ENCODE results near the gene SLC9A1.

SLC9A1 gene

DNA sequence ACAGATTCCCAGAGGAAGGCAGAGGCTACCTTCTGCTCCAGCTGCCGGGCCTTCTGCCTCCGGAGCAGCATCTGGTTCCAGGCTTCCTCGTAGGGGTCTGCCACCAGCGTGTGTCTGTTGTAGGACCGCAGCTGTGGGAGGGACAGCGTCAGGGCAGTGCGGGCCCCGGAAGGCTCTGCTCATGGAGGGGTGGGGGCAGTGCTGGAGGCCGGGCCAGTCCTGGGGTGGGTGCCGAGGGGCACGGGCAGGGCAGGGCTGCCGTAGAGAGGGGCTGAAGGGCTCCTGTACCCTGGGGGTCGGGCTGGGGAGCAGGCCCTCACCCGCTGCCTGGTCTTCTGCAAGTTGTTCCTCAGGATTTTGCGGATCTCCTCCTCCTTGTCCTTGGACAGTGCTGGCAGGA is 53.2 kb downstream of the SLC9A1 start:
- no peak for DNase-seq

DNA sequence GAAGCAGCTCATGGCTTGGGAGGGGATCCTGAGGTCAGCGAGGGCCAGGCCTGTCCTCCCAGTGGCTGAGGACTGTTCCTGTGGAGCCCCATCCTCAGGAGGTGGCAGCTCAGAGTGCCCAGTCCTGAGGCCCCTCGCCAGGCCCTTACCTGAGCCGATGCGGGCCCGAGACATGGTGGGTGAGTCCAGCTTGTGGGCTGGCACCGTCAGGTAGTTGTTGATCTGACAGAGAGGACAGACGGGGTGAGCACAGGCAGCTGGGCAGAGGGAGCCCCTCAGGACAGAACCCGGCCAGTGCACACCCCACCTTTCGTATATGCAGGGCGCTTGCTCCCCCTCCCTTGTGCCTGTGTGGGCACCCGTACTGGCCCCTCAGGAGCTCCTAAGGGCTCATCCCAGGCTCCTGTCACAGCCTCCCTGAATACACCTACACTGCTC is 53.9 kb downstream of the SLC9A1 start:
- DNase-seq = no peak

- DNase-seq = no peak
These were observed 54.4 kb downstream of the SLC9A1 start for GRCh38 chr1:27100335-27101053.

DNA sequence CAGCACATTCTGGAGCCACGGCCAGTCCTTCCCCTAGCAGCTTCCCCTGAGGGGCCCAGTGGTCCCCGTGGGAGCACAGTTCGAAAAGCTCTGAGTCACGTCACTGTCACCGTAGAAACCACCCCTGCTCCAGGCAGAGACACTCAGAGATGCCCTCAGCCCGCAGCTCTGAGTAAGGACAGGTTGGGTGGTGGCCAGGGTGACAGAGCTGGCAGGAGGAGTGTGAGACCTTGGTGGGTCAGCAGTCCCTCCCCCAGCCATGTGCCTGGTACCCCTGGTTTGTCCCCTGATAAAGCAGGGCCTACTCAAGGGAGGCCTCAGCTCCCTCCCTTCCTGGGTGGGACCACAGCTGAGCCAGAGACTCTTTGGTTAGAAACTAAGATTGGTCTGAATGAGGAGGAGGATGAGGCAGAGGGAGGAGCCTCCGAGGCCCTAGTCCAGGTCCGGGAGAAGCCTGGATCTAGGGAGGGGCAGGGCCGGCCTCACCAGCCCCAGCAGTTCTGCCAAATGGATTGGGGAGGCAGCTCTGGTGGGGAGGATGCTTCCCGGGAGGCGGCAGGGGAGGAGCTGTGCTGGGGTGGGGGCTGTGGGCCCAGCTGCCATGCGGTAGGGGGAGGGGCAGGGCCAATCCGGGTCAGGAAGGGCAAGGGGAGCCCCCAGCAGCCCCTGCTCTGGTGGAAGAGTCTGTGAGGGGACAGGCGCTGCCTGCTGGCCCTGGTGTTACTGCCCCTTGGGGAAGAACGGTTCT is 55.2 kb downstream of the SLC9A1 start:
- DNase-seq = no peak

- DNase-seq = no peak
These were observed 55.8 kb downstream of the SLC9A1 start for GRCh38 chr1:27099135-27099586.

GRCh38 chr1:27098431-27099134 is 56.3 kb downstream of the SLC9A1 start:
- DNase-seq = no peak

DNA sequence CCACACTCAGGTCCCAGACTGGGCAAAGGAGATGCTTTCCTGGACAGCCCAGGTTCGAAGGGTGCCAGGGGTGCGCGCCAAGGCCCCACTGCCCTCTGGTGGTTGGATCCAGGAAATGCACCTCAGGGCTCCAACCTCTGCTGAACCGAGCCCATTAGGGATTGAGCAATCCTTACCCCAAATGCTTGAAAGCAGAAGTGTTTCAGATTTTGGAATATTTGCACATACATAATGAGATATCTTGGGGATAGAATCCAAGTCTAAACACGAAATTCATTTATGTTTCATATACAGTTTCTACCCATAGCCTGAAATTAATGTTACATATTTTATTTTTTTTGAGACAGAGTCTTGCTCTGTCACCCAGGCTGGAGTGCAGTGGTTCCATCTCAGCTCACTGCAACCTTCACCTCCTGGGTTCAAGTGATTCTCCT is 57.4 kb downstream of the SLC9A1 start:
- DNase-seq = peak; percentile 59 to 65

DNA sequence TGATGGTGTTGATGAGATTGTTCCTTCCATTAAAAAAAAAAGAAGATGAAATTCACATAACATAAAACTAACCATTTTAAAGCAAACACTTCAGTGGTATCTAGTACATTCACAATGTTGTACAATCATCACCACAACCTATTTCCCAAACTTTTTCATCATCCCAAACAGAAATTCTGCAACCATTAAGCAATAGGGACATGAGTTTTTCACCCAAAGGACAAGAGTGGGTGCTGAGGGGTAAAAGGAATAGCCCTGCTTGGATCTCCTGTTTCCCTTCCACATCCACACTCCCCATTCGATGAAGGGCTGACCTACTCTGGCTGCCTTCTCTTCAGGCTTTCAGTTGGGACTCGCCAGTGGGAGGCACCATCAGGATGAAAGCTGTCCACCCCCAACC is 59.3 kb downstream of the SLC9A1 start:
- DNase-seq = no peak

GRCh38 chr1:27092888-27093287 is 62.0 kb downstream of the SLC9A1 start:
- no peak for DNase-seq

DNA sequence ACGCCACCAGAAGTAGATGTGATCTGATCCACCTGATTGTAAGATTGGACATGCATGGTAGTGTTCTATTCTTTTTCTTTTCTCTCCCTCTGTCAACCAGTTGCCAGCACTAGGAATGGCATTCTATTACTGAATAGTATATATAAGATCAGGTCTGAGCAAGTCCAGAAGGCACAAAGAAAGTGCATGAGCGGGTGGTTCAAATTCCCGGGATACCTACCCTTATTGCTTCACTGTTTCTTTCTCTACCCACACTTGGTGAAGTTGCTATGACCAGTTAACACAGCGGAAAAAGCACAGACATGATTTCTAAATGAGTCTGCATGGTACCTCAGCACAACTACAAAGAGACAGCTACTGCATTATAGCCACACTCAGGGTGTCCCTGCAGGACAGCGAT is 64.0 kb downstream of the SLC9A1 start:
- no peak for DNase-seq

DNA sequence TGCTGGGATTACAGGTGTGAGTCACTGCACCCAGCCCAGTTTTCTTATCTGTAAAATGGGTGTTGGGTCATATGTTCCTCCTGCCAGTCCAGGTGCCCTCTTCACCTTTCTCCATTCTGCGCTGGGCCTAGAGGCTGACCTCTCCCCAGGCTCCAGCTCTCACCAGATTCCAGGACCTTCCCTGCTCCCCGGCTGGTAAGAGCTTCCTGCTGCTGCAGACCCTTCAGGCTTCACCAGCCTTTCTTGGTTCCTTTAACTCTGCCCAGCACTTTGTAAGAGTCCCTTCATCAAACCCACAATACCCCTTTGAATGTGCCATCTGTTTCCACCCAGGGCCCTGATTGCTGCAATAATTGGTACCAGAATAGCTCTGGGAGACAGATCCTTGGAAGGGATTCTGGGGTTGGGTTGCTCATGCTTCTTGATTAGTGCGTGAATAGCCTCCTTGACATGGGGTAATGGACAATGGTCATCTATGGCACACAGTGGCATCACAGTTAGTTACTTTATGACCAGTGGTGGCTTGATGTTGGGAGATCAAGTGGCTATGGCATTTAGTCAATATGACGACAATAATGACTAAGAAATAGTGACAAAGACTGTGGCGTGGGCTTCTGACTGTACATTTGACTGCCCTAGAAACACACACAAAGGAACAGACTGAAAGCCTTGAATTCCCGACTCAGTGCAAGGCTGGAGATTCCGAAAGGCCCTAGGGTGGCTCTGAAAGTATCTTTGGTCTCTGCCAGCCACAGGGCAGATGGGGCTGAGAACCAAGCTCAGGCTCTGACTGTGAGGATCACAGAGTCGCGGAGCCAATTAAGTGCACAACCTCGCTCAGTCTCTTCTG is 67.3 kb downstream of the SLC9A1 start:
- no peak for DNase-seq

DNA sequence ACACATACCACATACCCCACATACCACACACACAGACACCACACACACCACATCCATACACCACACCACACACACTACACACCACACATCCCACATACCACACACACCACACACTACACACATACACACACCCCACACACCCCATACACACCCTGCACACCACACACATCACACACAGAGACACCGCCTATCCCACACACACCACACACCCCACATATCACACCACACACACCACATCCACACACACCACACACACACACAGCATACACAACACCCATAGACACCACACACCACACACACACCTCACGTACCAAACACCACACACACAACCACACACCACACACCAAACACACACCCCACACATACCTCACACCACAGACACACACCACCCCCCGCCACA is 68.3 kb downstream of the SLC9A1 start:
- DNase-seq = no peak

GRCh38 chr1:27086026-27086425 is 68.9 kb downstream of the SLC9A1 start:
- DNase-seq = no peak

DNA sequence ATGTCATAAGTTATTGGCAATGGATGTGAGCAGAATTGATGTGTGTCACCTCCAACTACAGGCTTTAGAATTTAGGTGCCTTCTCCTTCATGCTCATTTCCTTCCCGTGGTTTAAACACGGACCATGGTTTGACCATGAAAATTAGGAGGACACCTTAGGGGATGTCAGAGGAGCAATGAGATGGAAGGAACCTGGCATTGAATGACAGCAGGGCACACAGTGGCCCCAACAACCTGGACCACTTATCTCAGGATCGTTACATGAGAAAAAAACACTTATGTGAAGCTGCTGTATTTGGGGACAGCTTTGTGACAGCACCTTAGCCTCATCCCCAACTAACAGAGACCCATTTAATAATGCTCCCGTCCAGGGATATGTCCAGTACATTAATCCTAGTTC is 70.8 kb downstream of the SLC9A1 start:
- no peak for DNase-seq

DNA sequence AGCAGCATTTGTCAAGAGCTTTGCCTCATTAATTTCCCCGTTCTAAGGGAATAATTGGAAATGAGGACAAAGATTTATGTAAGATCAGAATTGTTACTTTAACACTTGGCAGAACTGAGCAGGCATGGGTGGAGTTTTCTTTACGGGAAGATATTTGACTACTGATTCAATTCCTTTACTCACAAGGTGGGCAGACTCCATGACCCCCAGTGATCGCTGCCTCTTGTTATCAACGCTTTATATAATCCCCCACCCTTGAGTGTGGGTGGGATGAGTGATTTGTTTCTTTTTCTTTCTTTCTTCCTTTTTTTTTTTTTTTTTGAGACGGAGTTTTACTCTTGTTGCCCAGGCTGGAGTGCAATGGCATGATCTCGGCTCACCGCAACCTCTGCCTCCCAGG is 77.0 kb downstream of the SLC9A1 start:
- DNase-seq = no peak

DNA sequence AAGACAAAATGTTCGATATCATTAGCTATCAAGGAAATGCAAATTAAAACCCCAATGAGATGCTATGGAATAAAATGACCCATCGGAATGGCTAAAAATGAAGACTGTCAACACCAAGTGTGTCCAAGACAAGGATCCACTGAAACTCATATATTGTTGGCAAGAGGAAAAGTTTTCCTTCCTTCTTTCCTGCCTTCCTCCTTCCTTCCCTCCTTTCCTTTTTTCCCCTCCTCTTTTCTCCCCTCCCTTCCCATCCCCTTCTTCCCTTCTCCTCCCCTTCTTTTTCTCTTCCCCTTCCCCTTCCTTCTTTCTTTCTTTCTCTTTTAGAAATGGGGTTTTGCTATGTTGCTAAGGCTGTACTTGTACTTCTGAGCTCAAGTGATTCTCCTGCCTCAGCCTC is 78.1 kb downstream of the SLC9A1 start:
- no peak for DNase-seq

DNA sequence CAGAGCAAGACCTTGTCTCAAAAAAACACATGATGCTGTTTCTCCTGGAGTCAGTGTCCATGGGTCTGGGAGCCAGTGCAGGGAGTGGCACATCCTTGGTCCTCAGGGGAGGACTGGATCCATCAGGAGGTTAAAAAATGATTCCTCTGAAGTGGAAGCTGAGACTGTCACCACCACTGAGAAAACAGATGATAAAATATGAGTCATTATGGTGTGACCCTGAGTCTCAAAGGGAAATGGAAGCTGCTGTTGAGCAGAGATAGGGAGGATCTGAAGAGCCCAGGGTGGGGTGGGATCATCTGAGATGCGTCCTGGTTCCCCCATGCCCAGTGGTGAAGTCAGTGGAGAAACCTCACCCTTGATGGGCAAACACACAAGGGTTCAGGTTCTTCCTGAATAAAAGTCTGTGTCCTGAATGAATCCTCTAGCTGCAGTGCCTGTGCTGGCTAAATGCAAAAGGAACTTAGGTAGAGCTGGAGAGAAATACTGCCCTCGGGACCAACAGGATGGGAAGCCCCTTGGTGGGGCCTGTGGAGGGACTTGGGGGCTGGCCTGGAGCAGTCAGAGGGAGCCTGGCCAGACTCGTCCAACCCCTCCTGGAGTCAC is 80.6 kb downstream of the SLC9A1 start:
- DNase-seq = no peak

DNA sequence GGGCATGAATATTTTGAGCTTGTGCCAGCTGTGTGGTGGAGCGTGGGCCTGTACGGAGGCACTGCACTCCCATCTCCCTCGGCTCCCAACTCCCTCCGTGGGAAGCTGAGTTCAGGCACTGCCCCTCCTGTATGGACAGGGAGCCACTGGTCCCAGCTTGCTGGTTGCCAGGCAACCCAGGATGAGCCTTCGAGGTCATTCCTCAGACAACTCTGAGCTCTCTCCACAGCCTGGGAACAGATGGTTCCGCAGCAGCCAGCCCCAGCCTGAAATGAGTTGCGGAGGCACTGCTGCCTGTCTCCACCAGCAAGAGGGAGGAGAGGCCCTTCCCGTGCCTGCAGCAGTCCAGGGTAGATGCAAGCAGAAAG is 83.9 kb downstream of the SLC9A1 start:
- DNase-seq = no peak

DNA sequence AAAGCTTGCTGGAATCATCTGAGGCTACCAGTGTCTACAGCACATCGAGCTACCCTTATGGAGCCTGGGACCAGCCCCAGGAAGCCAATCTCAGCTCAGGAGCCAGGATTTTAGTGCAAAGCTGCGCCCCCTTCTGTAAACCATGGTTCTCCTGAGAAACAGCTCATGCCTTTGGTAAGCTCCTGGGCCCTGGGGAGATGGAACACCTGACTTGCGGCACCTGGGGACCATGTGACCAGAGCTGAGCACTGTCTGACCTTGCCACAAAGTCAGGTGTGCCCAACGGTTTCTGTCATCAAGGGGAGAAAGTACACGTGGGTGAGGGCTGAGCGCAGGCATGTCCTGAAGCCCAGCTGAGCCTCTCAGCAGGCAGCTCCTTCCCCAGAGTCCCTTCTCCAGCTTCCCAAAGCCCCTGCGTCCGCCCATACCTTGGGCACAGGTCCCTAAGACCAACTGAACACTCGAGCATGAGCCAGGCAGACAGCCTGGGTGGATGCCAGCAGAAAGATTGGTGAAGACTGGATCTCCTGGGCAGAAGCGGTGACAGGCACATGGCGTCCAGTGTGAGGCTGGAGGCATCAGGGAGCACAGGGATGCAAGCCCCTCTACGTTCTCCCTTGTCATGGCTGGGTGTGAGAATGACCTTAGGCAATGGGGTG is 84.4 kb downstream of the SLC9A1 start:
- DNase-seq = no peak

GRCh38 chr1:27068922-27069321 is 86.0 kb downstream of the SLC9A1 start:
- no peak for DNase-seq

DNA sequence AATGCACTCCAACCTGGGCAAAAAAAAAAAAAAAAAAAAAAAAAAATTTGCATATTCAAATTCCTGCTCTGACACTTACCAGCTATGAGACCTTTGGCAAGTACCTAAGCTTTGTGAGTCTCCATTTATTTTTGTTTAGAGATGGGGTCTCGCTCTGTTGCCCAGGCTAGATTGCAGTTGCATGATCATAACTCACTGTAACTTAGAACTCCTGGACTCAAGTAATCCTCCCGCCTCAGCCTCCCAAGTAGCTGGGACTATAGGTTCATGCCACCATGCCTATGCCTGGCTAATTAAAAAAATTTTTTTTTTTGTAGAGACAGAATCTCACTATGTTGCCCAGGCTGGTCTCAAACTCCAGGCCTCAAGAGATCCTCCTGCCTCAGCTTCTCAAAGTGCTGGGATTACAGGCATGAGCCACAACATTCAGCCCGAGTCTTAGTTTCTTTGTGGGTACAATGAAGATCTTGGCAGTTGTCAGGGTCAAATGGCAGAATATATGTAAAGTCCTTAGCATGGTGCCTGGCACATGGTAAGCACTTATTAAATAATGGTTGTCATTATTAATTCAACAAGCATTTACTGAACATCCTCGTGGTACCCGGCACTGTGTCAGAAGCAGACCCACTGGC is 88.8 kb downstream of the SLC9A1 start:
- no peak for DNase-seq

Measured in stimulated activated CD4-positive, alpha-beta T cell treated with anti-CD3 and anti-CD28 coated beads, Interleukin-4, amount 100 ng/mL, for 4 hours (primary cell).